Measurements from ENCODE around the gene RAD51C.

The RAD51C gene

GRCh38 chr17:58783380-58783779 lies 91.0 kb downstream of the RAD51C start:
- intact Hi-C loops (cut with DNase I): no loop called here
- no peak for DNase-seq

- no peak for DNase-seq
- intact Hi-C loops (cut with DNase I): no loop called here
Observed at GRCh38 chr17:58785097-58785496, 92.7 kb downstream of the RAD51C start.

All from head of caudate nucleus (tissue), 42 donors.